HCT116 (cell line): ENCODE measurements around the gene PDE6D.

Experiments
- EGR1 ChIP-seq: IDR thresholded peaks from 2 replicates; pipeline ENCODE4 v1.6.1; 2012; ENCODE audit warnings: low read depth
- EZH2 ChIP-seq: fragments of 200-600 bp; sonication (generic); IDR thresholded peaks from 2 replicates; pipeline ENCODE4 v1.6.1; 2017; ENCODE audit warnings: antibody characterized with exemption, mixed run types
- JUND ChIP-seq: IDR thresholded peaks from 2 replicates; pipeline ENCODE4 v1.6.1; 2012
- POLR2A ChIP-seq: IDR thresholded peaks from 2 replicates; pipeline ENCODE4 v1.7.0; 2011; ENCODE audit warnings: borderline replicate concordance; ENCODE audit not compliant: insufficient read depth, insufficient read length; ENCODE audit errors: extremely low read depth
- POLR2AphosphoS5 ChIP-seq: IDR thresholded peaks from 2 replicates; pipeline ENCODE4 v1.6.1; 2011; ENCODE audit warnings: mild to moderate bottlenecking, low read depth, low read length, moderate library complexity
- YY1 ChIP-seq: IDR thresholded peaks from 2 replicates; pipeline ENCODE4 v1.6.1; 2011; ENCODE audit warnings: low read length, low read depth, moderate library complexity, mild to moderate bottlenecking; ENCODE audit not compliant: insufficient replicate concordance; ENCODE audit errors: extremely low read depth
- TF ChIP-seq, protein P1 (sequence below): IDR thresholded peaks from 2 replicates; pipeline ENCODE4 v1.6.1; 2012; ENCODE audit warnings: low read depth
- TF ChIP-seq, protein P2 (sequence below), 3 experiments: fragments of 200-600 bp in 1 of 3; sonication (generic) in 1 of 3; IDR thresholded peaks in 2 of 3; conservative IDR thresholded peaks in 1 of 3; 2 replicates each; pipeline ENCODE4 v1.5.1; 2012 to 2017; ENCODE audit warnings: low read depth in 2 of 3, low read length in 2 of 3, antibody characterized with exemption in 1 of 3, borderline replicate concordance in 1 of 3, control low read depth in 1 of 3, mild to moderate bottlenecking in 1 of 3, mixed read lengths in 1 of 3, mixed run types in 1 of 3, moderate library complexity in 1 of 3; ENCODE audit not compliant: insufficient read depth in 1 of 3

DNA sequence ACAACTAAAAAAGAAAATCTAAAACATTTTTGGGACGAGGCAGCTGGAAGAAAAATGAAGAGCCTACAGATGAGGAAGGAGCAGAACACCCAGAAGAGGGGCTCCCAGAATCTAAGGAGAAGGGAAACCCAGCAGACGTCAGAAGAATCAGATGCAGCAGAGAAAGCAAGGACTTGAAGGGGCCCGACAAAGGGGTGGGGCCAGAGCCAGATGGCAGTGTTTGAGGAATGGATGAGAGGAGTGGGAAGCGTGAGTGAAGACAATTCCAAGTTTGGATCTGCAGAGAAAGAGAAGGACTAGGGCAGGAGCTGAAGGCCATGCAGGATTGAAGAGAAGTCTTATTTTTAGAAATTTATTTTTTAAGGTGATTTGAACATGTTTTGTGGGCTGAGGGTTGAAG, 53.5 kb downstream of the PDE6D start:
- TF ChIP-seq YY1 (no peak), POLR2AphosphoS5 (no peak), EGR1 (no peak), JUND (no peak), POLR2A (no peak), EZH2 (no peak)
- TF ChIP-seq, protein P1, sequence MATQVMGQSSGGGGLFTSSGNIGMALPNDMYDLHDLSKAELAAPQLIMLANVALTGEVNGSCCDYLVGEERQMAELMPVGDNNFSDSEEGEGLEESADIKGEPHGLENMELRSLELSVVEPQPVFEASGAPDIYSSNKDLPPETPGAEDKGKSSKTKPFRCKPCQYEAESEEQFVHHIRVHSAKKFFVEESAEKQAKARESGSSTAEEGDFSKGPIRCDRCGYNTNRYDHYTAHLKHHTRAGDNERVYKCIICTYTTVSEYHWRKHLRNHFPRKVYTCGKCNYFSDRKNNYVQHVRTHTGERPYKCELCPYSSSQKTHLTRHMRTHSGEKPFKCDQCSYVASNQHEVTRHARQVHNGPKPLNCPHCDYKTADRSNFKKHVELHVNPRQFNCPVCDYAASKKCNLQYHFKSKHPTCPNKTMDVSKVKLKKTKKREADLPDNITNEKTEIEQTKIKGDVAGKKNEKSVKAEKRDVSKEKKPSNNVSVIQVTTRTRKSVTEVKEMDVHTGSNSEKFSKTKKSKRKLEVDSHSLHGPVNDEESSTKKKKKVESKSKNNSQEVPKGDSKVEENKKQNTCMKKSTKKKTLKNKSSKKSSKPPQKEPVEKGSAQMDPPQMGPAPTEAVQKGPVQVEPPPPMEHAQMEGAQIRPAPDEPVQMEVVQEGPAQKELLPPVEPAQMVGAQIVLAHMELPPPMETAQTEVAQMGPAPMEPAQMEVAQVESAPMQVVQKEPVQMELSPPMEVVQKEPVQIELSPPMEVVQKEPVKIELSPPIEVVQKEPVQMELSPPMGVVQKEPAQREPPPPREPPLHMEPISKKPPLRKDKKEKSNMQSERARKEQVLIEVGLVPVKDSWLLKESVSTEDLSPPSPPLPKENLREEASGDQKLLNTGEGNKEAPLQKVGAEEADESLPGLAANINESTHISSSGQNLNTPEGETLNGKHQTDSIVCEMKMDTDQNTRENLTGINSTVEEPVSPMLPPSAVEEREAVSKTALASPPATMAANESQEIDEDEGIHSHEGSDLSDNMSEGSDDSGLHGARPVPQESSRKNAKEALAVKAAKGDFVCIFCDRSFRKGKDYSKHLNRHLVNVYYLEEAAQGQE: no peak
- TF ChIP-seq, protein P2, sequence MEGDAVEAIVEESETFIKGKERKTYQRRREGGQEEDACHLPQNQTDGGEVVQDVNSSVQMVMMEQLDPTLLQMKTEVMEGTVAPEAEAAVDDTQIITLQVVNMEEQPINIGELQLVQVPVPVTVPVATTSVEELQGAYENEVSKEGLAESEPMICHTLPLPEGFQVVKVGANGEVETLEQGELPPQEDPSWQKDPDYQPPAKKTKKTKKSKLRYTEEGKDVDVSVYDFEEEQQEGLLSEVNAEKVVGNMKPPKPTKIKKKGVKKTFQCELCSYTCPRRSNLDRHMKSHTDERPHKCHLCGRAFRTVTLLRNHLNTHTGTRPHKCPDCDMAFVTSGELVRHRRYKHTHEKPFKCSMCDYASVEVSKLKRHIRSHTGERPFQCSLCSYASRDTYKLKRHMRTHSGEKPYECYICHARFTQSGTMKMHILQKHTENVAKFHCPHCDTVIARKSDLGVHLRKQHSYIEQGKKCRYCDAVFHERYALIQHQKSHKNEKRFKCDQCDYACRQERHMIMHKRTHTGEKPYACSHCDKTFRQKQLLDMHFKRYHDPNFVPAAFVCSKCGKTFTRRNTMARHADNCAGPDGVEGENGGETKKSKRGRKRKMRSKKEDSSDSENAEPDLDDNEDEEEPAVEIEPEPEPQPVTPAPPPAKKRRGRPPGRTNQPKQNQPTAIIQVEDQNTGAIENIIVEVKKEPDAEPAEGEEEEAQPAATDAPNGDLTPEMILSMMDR (IDR thresholded peaks at IDR 0.05 in 2 of 3, conservative IDR thresholded peaks at IDR 0.05 in 1 of 3; ENCODE audit: borderline replicate concordance in 1 of 3, insufficient read depth in 1 of 3, low read depth in 2 of 3, low read length in 2 of 3): no peak
